OCI-LY1 (cell line): ENCODE measurements around the gene SYT15B.
"Not testable (repeated sequence)": the region's sequence is repeated elsewhere in the genome, so short reads cannot be mapped to it uniquely, and the experiment has no call there.

Experiments used
- H2AFZ ChIP-seq: fragments of 200-600 bp; sonication (generic), shearing (Covaris generic); 2 replicates; pipeline ENCODE4 v1.6.0; 2014; ENCODE audit warnings: antibody characterized with exemption, mild to moderate bottlenecking, low read length
- H3F3A ChIP-seq: fragments of 200-600 bp; sonication (generic), shearing (Covaris generic); 2 replicates; pipeline ENCODE4 v1.6.0; 2014; ENCODE audit warnings: mild to moderate bottlenecking, antibody characterized with exemption, low read length, moderate library complexity; ENCODE audit not compliant: insufficient read depth
- H3K27ac ChIP-seq: fragments of 200-600 bp; sonication (generic); 2 replicates; pipeline ENCODE4 v1.5.1; 2014; ENCODE audit warnings: low read length, mixed run types, mild to moderate bottlenecking, low read depth; ENCODE audit not compliant: poor library complexity, severe bottlenecking
- H3K27me3 ChIP-seq: fragments of 200-600 bp; sonication (generic); 2 replicates; pipeline ENCODE4 v1.6.0; 2014; ENCODE audit warnings: antibody characterized with exemption, mild to moderate bottlenecking, low read length, moderate library complexity; ENCODE audit not compliant: insufficient read depth
- H3K36me3 ChIP-seq: fragments of 200-600 bp; sonication (generic); 2 replicates; pipeline ENCODE4 v1.6.1; 2014; ENCODE audit warnings: mild to moderate bottlenecking, antibody characterized with exemption, low read length, moderate library complexity, mixed read lengths; ENCODE audit not compliant: insufficient read depth
- H3K4me1 ChIP-seq: fragments of 200-600 bp; sonication (generic); 2 replicates; pipeline ENCODE4 v1.5.1; 2014; ENCODE audit warnings: mild to moderate bottlenecking, low read length, moderate library complexity; ENCODE audit not compliant: insufficient read depth, severe bottlenecking
- H3K4me2 ChIP-seq: fragments of 200-600 bp; sonication (generic), shearing (Covaris generic); 2 replicates; pipeline ENCODE4 v1.6.1; 2014; ENCODE audit warnings: low read length
- H3K4me3 ChIP-seq: fragments of 200-600 bp; sonication (generic); 2 replicates; pipeline ENCODE4 v1.5.1; 2014; ENCODE audit warnings: low read length, low read depth, mild to moderate bottlenecking, mixed read lengths; ENCODE audit not compliant: poor library complexity, severe bottlenecking
- H3K79me2 ChIP-seq: fragments of 200-600 bp; shearing (Covaris generic); 2 replicates; pipeline ENCODE4 v1.6.1; 2016; ENCODE audit warnings: mixed run types, low read length, mixed read lengths; ENCODE audit not compliant: insufficient read depth
- H3K9ac ChIP-seq: fragments of 200-600 bp; sonication (generic), shearing (Covaris generic); 2 replicates; pipeline ENCODE4 v1.6.1; 2014; ENCODE audit warnings: mild to moderate bottlenecking, low read length, mixed read lengths
- H3K9me2 ChIP-seq: fragments of 200-600 bp; sonication (generic), shearing (Covaris generic); 2 replicates; pipeline ENCODE4 v1.6.1; 2014; ENCODE audit warnings: low read depth, mild to moderate bottlenecking, low read length, mixed read lengths
- H3K9me3 ChIP-seq: fragments of 200-600 bp; shearing (Covaris generic); 2 replicates; pipeline ENCODE4 v1.6.1; 2014; ENCODE audit warnings: low read length, mixed read lengths
- H4K20me1 ChIP-seq: fragments of 200-600 bp; sonication (generic), shearing (Covaris generic); 2 replicates; pipeline ENCODE4 v1.6.0; 2016; ENCODE audit warnings: mild to moderate bottlenecking, low read length; ENCODE audit not compliant: insufficient read depth

Gene SYT15B

GRCh38 chr10:47746780-47747376 lies 16.5 kb downstream of the SYT15B start:
- not testable (repeated sequence) for H2AFZ ChIP-seq, H3K9me3 ChIP-seq, H3K79me2 ChIP-seq, H3K9ac ChIP-seq, H3K27me3 ChIP-seq, H3F3A ChIP-seq, H3K4me1 ChIP-seq, H4K20me1 ChIP-seq, H3K36me3 ChIP-seq, H3K27ac ChIP-seq, H3K4me2 ChIP-seq, H3K9me2 ChIP-seq, H3K4me3 ChIP-seq

DNA sequence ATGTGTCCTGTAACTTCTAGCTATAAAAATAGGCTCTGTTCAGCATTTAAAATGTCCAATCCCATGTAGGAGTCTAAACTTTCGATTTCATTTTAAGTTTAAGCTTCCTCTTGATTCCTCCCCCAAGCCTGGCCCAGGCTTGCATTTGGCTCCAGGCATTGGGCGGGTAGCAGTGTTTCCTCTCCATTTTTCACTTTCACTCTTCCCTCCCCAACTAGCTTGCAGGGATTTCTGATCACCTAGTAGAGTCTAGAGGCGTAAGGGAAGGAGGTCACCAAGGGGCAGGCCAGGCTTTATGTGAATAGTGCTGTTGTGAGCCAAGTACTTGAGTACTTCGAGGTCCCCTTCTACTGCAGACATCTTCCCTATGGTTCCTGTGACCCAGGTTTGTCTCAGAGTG lies 18.5 kb downstream of the SYT15B start:
- H2AFZ ChIP-seq, H3K36me3 ChIP-seq, H3K4me2 ChIP-seq, H3K9me3 ChIP-seq, H3K4me1 ChIP-seq, H3F3A ChIP-seq, H3K79me2 ChIP-seq, H3K9ac ChIP-seq, H3K27me3 ChIP-seq, H3K4me3 ChIP-seq, H4K20me1 ChIP-seq, H3K9me2 ChIP-seq, H3K27ac ChIP-seq: not testable (repeated sequence)

DNA sequence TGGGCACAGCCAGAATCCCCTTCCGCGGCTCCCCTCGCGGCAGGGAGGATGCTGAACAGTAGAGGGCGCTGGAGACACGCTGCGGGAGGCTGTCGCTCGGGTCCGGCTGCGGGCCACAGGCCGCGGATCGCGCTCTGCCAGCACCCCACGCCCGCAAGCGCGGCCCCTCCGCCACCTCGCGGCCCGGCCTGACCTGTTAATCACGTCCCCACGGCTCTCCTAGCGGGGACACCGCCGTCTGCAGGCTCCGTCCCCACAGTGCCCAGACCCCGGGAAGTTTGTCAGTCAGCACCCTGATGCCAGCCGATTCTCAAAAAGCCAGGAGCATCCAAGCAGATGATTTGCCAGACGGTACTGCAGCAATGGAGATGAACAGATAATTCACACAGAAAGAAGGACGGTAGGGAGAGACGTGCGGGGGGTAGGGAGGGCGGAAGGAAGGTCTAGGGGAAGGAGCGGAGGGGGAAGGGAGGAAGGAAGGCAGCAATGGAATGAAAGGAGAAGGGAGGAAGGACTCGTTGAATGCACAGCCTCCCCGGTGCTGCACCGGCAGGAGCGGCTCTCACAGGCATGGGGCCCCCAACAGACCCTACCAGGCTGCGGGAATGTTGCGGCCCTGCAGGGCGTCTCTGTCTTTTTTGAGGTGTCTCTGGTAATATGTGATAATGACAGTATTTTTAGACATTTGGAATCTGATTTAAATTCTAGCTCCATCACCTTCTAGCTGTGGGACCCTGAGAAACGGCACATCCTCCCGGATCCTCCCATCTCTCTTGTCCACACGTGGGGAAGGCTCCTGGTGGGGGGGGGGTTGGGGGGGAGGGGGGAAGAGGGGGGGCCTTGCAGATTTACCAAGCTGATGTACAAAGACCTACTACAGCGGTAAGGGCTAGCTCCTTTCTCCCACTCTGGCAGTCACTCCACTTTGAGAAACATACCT lies 19.5 kb downstream of the SYT15B start:
- not testable (repeated sequence) for H3K9ac ChIP-seq, H3K9me3 ChIP-seq, H3K36me3 ChIP-seq, H3K27ac ChIP-seq, H3K4me1 ChIP-seq, H3K27me3 ChIP-seq, H3F3A ChIP-seq, H4K20me1 ChIP-seq, H3K4me3 ChIP-seq, H3K79me2 ChIP-seq, H2AFZ ChIP-seq, H3K4me2 ChIP-seq, H3K9me2 ChIP-seq

GRCh38 chr10:47740868-47741267 lies 22.5 kb downstream of the SYT15B start:
- not testable (repeated sequence) for H3K79me2 ChIP-seq, H3K27me3 ChIP-seq, H3K9me3 ChIP-seq, H2AFZ ChIP-seq, H3K9ac ChIP-seq, H3K4me2 ChIP-seq, H3K4me1 ChIP-seq, H3K9me2 ChIP-seq, H4K20me1 ChIP-seq, H3K4me3 ChIP-seq, H3K27ac ChIP-seq, H3F3A ChIP-seq, H3K36me3 ChIP-seq

- H3K9me3 ChIP-seq, H3K4me3 ChIP-seq, H3K27me3 ChIP-seq, H3K9ac ChIP-seq, H3K36me3 ChIP-seq, H3K27ac ChIP-seq, H3K4me1 ChIP-seq, H3K79me2 ChIP-seq, H4K20me1 ChIP-seq, H3K9me2 ChIP-seq, H2AFZ ChIP-seq, H3F3A ChIP-seq, H3K4me2 ChIP-seq: not testable (repeated sequence)
These were observed 32.5 kb downstream of the SYT15B start for GRCh38 chr10:47730911-47731310.

- not testable (repeated sequence) for H3K36me3 ChIP-seq, H4K20me1 ChIP-seq, H3K9me2 ChIP-seq, H3K4me3 ChIP-seq, H3K79me2 ChIP-seq, H3F3A ChIP-seq, H3K4me2 ChIP-seq, H3K27ac ChIP-seq, H3K27me3 ChIP-seq, H2AFZ ChIP-seq, H3K9me3 ChIP-seq, H3K9ac ChIP-seq, H3K4me1 ChIP-seq
These were observed 37.7 kb downstream of the SYT15B start for GRCh38 chr10:47725740-47726139.

- H3K4me1 ChIP-seq, H3F3A ChIP-seq, H3K9me3 ChIP-seq, H3K9ac ChIP-seq, H3K27ac ChIP-seq, H3K36me3 ChIP-seq, H3K79me2 ChIP-seq, H3K4me3 ChIP-seq, H4K20me1 ChIP-seq, H3K27me3 ChIP-seq, H2AFZ ChIP-seq, H3K9me2 ChIP-seq, H3K4me2 ChIP-seq: not testable (repeated sequence)
These were observed 38.3 kb downstream of the SYT15B start for GRCh38 chr10:47725047-47725446.
